ENCODE measurements around the gene OR4Q3. TPM values are rescaled to one million over a fixed set of nuclear protein-coding genes. Genes with fewer than 3 reads are reported as not detected.
"Not testable (repeated sequence)": the region's sequence is repeated elsewhere in the genome, so short reads cannot be mapped to it uniquely, and the experiment has no call there.

OR4Q3 gene
- not detected for total RNA-seq
- long read RNA-seq: 0 reads

DNA sequence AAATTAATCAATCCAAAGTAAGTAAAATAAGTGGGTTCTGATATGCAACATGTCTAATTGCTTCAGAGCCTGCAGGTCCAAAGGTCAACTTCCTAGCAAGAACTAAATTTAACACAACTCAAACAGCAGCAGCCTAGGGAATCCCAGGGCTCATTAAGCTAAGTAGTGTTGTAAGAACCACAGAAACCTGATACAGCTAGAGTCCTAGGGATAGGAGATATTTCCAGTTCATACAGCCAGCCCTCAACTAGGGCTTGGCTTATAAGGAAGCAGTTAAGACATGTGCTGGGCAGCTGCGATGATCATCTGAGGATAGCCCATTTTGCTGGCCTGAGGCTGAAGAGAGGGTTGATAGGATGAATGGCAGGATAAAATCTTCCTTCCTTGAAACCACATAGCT lies at the start of gene OR4Q3:
TSS of gene OR4Q3 (plus strand) at position 316 of the 400 bp plus-strand sequence.
- no peak for DNase-seq (ENCODE audit: low spot score)
- intact Hi-C loops (cut with DNase I): no loop called here

DNA sequence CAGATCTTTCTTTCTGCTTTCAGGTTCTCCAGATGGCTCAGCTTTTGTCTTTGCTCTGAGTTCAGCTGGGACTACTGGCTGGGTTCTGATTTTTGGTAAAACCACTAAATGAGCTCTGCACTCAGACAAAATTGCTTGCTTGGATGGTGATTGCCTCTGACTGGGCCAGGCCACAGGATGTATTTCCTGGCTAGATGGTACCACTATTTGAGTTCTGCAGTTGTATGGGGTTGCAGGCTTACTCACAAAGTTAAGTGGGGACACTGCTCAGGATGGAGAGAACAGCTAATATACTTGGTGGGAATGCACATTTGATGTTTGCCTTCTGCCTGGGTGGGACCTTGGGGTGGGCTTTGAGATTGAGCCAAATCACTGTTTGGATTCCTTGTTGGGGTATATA lies 14.0 kb upstream of the OR4Q3 start:
- intact Hi-C loops (cut with DNase I): no loop called here
- no peak for DNase-seq (ENCODE audit: low spot score)

DNA sequence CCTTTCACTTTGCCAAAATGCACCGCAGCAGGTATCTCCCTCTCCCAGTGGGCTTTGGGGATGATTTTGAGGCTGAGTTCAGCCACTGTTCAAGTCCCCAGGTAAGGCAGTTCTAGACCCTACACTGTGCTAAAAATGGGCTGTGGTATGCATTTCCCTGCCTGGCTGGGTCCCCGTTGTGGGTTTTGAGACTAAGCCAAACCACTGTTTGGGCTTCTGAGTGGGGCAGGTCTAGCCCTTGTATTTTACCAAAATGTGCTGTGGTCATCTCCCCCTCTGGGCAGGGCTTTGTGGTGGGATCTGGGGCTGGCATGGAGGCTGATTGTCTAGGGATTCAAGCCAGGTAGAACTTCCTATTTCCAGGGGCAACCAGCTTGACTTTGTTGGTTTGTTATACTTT lies 13.6 kb upstream of the OR4Q3 start:
- intact Hi-C loops (cut with DNase I): no loop called here
- DNase-seq (ENCODE audit: low spot score): peak; percentile 59

DNA sequence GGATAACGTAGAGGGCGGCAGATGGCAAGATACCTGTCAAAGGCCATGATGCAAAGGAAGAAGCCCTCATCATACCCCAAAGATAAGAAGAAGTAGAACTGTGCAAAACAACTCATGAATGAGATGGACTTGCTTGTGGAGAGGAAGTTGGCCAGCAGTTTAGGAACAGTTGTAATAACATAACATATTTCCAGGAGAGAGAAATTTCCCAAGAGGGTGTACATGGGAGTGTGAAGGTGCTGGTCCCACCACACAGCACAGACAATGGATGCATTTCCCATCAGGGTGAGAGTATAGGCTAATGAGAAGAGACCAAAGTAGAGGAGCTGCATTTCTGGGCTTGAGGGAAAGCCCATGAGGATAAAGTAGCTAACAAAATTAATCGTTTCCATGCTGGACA lies 9.5 kb upstream of the OR4Q3 start:
- DNase-seq (ENCODE audit: low spot score); intact Hi-C loops (cut with DNase I): not testable (repeated sequence)

DNA sequence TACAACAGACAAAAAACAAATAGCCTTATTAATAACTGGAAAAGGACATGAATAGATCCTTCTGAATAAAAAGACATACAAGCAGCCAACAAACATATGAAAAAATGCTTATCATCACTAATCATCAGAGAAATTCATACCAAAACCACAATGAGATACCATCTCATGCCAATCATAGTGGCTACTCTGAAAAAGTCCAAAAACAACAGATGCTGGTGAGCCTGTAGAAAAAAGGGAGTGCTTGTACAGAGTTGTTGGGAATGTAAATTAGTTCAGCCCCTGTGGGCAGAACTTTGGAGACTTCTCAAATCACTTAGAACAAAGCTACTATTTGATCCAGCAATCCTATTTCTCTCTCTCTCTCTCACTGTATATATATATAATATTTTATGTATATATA lies 8.9 kb downstream of the OR4Q3 start:
- DNase-seq (ENCODE audit: low spot score); intact Hi-C loops (cut with DNase I): not testable (repeated sequence)

DNA sequence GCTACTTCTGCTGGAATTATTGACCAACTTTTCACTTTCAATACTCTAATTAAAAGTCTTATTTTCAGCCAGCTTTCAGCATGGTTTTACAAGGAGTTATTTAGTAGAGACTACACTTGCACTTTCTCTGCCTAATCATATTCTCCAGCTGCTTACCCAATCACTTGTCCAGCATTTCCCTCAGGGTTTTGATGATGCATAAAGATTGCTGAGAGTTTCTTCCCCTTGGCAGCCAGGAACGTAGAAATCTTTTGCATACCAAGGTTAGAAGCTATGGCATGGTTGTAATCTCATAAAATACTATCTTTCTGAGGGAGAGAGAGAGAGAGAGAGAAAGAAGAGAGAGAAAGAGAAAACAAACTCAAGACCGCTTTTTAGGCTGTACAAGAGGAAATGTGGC lies 10.8 kb downstream of the OR4Q3 start:
- DNase-seq (ENCODE audit: low spot score): no peak
- intact Hi-C loops (cut with DNase I): no loop called here

DNA sequence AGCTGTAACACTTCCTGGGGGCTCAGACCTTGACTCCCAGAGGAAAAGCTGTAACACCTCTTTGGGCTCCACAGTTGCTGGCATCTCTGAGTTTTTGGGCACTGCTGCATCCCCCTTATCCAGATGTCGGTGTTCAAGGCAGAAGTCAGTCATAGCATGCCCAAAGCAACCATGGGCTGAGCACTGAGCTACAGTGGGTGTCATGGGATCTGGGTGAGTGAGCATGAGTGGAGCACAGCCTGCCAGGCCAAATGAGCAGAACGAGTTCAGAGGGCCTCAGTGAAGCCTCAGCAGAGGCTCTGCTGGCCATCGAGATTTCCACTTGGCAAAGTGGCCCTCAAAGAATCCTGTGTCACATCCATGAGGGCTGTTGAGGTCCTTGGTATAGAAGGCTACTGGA lies 28.1 kb downstream of the OR4Q3 start:
- DNase-seq (ENCODE audit: low spot score); intact Hi-C loops (cut with DNase I): not testable (repeated sequence)

DNA sequence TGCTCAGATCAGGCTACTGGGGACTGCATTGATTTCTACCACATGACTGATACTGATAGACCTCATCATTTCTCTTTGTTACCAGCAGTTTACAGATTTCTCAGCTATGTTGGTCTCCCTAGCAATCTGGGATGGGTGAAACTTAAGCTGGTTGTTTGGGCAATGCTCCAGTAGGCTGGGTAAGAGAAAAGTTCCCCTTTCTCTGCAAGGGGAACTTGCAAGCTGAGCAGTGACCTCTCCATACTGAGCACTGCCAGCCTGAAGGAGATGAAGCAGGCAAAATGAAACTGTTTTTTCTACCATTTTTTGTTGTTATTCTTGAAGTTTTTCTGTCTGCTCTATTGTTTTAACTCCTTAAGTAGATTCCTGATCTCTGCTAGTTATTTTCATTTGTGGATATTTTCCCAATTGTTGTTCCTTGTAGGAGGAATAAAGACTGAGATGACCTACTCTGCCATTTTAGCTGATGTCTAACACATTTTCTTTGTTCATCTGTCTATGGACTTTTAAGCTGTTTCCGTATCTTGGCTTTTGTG lies 28.6 kb downstream of the OR4Q3 start:
- intact Hi-C loops (cut with DNase I): no loop called here
- no peak for DNase-seq (ENCODE audit: low spot score)

DNA sequence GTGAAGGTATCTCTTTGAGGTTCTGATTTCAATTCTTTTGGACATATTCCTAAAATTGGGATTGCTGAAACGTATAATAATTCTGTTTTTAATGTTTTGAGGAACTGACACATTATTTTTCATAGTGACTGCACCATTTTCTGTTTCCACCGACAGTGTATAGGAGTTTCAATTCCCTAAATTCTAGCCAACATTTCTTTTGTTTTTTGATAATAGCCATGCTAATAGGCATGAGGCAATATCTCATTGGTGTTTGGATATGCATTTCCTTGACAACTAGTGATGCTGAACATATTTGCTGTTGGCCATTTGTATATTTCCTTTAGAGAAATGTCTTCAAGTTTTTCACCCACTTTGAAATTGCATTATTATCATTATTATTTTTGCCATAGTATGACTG lies 29.1 kb downstream of the OR4Q3 start:
- intact Hi-C loops (cut with DNase I); DNase-seq (ENCODE audit: low spot score): not testable (repeated sequence)

DNA sequence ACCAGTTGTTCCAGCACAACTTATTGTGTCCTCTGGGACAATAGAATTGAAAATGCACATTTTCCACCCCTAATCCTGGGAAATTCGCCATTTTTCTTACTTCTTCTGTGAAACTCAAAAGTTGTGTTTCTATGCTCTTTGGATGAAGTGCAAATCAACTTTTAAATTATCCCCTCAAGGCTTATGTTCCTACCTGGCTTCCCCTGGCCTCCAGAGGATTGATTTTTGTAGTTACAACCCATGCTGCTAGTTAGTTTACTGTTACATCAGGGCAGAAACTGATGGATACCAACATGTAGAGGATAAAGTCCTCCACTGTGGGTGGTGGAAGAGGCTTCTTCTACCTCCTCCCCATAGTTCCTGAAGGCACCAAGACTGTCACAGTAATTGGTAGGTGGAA lies 29.8 kb downstream of the OR4Q3 start, which contains the start of gene OR4M1:
TSS of gene OR4M1 (plus strand) at position 301 of the 400 bp plus-strand sequence. CDS start 6,819 bp downstream, outside the sequence.
- intact Hi-C loops (cut with DNase I); DNase-seq (ENCODE audit: low spot score): not testable (repeated sequence)

DNA sequence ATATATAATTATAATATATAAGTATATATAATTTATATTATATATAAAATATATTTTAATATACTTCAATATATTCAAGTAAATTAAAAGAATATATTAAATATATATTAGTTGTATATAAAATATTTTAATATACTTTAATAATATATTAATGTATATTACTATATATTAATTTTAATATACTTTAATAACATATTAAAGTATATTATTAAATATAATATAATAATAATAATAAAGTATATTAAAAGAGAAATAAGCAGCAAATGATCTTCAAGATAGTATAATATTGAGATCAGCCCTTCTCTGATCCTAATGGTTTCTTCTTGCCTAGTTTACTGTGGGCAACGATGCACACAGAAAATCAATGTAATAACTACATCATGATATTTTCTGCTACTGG lies 32.2 kb downstream of the OR4Q3 start:
- intact Hi-C loops (cut with DNase I): no loop called here
- no peak for DNase-seq (ENCODE audit: low spot score)

DNA sequence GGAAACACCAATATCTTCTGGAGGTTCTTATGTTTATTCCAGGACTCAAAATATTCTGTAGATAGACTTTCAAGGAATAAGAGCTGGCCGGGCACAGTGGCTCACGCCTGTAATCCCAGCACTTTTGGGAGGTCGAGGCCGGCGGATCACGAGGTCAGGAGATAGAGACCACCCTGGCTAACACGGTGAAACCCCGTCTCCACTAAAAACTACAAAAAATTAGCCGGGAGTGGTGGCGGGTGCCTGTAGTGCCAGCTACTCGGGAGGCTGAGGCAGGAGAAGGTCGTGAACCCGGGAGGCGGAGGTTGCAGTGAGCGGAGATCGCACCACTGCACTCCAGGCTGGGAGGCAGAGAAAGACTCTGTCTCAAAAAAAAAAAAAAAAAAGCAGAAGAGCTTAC lies 42.5 kb downstream of the OR4Q3 start:
- intact Hi-C loops (cut with DNase I); DNase-seq (ENCODE audit: low spot score): not testable (repeated sequence)

DNA sequence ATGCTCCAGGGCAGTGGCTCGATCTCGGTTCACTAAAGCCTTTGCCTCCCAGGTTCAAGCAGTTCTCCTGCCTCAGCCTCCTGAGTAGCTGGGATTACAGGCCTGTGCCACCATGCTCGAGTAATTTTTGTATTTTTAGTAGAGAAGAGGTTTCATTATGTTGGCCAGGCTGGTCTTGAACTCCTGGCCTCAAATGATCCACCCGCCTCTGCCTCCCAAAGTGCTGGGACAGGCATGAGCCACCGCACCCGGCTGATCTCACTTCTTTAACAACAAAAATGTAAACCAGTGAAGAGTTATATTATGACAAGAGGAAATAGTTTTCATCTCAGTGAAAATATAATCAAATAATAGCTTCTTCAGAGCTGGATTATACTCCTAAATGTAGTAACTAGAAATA lies 43.9 kb downstream of the OR4Q3 start:
- intact Hi-C loops (cut with DNase I); DNase-seq (ENCODE audit: low spot score): not testable (repeated sequence)

DNA sequence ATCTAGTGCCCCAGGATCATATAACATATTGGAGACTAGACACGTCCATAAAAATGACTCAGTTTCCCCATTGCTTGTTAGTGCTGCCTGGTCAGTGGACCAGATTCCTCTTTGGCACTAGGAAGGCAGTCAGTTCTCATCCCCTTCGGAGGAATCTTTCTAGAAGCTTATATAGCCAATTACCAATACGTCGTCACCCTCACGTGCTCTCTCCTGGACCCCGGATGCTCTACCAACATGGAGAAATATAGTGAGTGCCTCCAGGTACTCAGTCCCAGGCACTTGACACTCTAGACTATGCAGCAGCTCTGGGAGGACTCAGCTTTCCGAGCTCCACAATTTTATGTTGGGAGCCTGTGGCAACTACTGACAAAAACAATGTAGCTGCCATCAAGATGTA lies 44.8 kb downstream of the OR4Q3 start:
- intact Hi-C loops (cut with DNase I); DNase-seq (ENCODE audit: low spot score): not testable (repeated sequence)

DNA sequence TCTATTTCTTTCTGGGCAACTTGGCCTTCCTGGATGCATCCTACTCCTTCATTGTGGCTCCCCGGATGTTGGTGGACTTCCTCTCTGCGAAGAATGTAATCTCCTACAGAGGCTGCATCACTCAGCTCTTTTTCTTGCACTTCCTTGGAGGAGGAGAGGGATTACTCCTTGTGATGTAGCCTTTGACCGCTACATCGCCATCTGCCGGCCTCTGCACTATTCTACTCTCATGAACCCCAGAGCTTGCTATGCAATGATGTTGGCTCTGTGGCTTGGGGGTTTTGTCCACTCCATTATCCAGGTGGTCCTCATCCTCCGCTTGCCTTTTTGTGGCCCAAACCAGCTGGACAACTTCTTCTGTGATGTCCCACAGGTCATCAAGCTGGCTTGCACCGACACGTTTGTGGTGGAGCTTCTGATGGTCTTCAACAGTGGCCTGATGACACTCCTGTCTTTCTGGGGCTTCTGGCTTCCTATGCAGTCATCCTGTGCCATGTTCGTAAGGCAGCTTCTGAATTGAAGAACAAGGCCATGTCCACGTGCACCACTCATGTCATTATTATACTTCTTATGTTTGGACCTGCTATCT lies 53.2 kb downstream of the OR4Q3 start:
- intact Hi-C loops (cut with DNase I); DNase-seq (ENCODE audit: low spot score): not testable (repeated sequence)

Other genes starting within 250 kb of the OR4Q3 start
- not detected for gene OR11H2, start 29.7 kb upstream of the OR4Q3 start, total RNA-seq
- not detected for gene OR4M1, start 29.9 kb downstream of the OR4Q3 start, total RNA-seq
- gene OR4N2, start 60.2 kb downstream of the OR4Q3 start, total RNA-seq: not detected
- not detected for gene OR4K2, start 131.6 kb downstream of the OR4Q3 start, total RNA-seq
- gene OR4K5, start 177.0 kb downstream of the OR4Q3 start, total RNA-seq: not detected
- gene OR4K1, start 187.3 kb downstream of the OR4Q3 start, total RNA-seq: not detected
- not detected for gene OR4K15, start 232.0 kb downstream of the OR4Q3 start, total RNA-seq